ENCODE results near the gene NEK6. TPM values are rescaled to one million over a fixed set of nuclear protein-coding genes. Genes with fewer than 3 reads are reported as not detected.

NEK6 gene
- polyA plus RNA-seq, 3 donors: 15.8 to 24.6 (median 18.3) TPM

DNA sequence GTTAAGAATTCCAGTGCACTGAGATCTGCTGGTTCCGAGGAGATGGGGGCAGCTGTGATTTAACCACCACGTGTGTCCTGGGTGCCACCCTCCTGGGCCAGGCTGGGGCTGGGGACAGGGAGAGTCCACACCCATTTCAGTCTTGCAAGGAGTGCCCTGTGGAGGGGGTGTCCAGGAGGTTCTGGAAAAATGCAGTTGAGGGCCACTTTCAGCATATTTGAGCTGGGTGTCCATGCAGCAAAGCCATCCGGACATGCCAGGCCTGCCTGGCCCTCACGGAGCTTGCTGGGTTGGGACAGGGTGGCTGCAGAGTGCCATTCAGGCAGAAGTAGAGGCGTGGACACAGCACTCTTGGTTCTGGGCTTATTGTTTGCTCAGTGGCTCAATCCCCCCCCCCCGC, 68.1 kb downstream of the NEK6 start:
- 91 to 95% (median 94%) methylated on average over 5 to 6 of the region's 6 CpGs for WGBS, 3 donors
- H3K27ac ChIP-seq (ENCODE audit: low read depth, low read length): no peak overlapping the region

DNA sequence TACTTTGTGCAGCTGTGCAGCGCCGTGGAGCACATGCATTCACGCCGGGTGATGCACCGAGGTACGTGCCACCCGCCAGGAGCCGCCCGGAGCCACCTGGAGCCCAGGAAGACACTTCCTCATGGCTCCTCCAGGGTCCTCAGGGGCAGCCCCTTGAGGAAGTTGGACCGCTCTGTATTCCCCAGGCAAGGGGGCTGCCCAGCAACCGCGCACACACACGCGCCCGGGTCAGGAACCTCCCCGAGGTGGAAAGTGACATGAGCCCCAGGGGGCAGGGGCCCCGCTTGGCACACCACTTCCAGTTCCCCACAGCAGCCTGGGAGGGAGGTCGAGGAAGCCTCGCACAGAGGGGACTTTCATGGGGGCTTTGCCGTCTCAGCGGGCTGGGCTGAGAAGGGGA, 68.6 kb downstream of the NEK6 start:
- no peak overlapping the region for H3K27ac ChIP-seq (ENCODE audit: low read depth, low read length)

DNA sequence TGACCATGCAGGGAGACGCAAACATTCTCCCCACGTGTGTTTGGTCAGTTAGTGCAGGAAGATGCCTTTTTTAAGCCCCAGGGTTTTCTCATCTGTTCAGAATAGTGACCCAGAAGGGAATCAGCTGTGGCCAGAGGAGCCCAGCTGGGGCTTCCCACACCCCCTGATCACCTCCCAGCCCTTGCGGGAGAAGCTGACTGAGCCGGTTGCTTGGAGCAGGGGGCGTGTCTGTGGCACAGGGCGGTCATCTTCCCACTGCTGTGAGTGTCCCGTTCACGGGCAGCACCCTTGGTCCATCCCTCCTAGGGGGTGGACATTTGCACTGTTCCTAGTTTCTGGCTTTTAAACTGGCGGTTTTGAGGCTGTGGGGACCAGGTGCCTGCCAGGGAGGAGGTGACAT, 69.7 kb downstream of the NEK6 start:
- no peak overlapping the region for H3K27ac ChIP-seq (ENCODE audit: low read depth, low read length)
- WGBS, 3 donors: 82 to 84% (median 83%) methylated on average over 9 of the region's 9 CpGs

More for the DNA sequence above, 68.6 kb downstream of the NEK6 start:
- WGBS, 3 donors: 88 to 95% (median 91%) methylated on average over 21 of the region's 21 CpGs

DNA sequence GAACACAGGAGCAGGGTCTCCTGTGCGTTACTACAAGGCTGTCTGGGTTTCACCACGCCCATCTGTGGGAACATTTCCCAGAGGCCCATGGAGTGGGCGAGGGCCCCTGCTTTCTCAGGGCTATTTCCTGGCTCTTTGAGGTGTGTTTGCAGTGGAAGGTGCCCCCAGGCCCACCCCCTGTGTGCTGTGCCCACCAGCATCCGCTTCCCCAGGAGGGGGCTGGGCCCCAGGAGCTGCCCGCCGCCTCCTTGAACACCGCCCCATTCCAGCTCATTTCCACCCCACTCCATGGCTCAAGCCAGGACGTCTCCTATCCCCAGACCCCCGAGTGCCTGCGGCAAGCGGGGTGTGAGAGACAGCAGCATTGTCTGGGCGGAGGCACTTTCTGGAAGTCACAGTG, 70.5 kb downstream of the NEK6 start:
- 94 to 96% (median 95%) methylated on average over 12 of the region's 12 CpGs for WGBS, 3 donors
- no peak overlapping the region for H3K27ac ChIP-seq (ENCODE audit: low read depth, low read length)

DNA sequence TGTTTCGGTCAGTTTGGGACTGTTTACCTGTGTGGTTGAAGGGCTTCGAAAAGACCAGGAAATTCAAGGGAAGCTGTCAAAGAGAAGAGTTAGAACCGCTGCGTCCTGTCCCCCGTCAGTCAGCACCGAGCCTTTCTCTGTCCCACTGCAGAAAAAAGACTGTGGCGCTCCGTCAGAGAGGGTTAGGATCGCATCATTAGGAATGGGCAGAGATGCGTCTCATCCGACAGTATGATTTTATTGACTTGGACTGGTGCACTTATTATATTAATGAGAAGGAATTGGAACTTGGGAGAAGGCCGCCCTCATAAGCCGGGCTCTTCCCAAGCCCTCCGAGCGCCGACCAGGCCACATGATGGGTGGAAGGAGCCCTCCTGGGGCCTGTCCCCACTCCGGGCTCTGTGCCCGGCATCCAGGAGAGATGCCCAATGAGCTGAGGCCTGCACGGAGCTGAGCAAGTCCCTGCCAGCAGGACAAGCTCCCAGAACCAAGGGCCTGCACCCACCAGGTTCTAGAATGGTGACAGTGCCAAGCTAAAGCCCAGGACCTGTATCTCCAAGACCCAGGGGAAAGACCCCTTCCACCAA, 71.5 kb downstream of the NEK6 start:
- H3K27ac ChIP-seq (ENCODE audit: low read depth, low read length): no peak overlapping the region
- 86 to 91% (median 87%) methylated on average over 19 of the region's 19 CpGs for WGBS, 3 donors

DNA sequence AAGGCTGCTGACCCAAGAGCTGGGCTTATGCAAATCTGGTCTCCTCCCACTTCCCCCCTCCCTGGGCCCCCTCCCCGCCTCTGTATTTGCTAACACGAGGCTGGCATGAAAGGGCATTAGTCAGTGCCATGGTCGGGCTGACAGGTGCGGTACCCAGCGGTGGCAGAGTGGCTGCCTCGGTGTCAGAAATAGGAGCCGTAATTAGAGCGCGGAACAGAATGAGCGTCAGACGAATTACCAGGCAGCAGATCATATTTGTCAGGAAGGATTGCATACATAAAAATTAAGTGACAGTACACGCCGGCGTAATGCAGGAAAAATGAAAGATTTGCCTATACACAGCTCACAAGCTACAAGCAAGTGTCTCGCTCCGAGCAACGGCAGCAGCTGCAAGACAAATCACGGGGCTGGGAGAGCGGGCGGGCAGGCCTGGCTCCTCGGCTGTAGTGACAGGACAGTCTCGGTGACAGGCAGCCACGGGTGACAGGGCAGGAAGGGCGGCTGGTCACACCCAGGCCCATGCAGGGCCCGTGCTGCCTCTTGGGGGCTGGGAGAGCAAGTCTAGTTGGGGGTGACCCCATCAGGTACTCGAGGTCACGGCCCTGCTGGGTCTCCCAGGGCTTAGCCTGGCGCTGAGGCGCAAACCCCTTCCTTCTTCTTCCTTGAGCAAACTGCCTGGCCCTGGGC, 72.4 kb downstream of the NEK6 start:
- no peak overlapping the region for H3K27ac ChIP-seq (ENCODE audit: low read depth, low read length)
- WGBS, 3 donors: 86 to 92% (median 87%) methylated on average over 27 to 29 of the region's 29 CpGs

DNA sequence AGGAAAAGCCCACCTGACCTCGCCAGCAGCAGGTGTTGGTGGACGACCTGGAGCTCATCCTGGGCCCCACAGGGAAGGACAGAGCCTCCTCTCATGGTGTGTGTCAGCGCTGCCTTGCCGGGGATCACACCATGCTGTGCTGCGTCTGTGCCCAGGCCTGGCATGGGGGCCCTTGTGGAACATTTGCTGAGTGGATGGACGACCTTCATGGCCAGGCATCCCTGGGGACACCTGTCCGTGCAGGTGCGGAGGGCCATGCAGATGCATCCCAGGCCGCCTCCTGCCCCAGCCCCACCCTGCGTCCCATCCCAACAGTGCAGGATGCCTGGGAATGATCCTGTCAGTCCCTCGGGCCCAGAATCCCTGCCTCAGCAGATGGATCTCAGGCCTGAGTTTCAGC, 73.8 kb downstream of the NEK6 start:
- WGBS, 3 donors: 84 to 90% (median 89%) methylated on average over 11 of the region's 11 CpGs

DNA sequence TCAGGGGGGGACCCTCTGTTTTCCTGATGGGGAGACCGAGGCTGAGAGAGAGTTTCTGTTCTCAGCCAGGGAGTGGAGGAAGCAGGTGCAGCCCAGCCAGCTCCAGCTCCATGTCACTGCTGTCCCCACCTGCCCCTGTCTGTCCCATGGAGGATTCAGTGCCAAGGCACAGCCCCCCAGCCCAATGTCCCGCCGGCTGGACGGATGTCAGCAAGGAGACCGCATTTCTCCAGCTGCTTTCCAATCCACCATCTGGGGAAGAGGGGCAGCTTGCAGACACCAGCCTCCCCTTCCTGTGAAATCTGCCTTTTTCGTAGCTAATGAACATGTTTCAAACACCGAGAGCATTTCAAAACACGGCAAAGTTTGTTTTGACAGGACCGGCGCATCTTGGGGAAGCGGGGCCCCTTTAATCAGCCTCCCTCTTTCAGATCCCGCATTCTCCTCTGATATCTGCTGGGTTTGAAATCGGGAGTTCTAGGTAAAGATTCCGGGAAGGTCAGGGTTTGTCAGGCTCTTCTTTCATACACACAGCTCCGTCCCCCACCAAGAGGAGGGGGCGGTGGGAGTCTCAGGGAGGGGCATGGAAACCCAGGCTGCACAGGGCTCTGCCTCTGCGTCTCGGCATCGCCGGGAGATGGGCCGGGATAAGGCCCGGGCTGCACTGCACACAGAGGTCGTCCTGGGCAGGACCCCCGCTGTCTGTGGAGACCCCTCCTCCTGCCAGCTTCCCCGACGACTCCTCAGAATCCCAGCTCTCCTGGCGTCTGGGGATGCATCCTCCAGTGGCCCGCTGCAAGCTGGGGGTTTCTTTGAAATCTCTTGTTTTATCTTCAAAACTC, 74.8 kb downstream of the NEK6 start:
- H3K27ac ChIP-seq (ENCODE audit: low read depth, low read length): no peak overlapping the region
- WGBS, 3 donors: 82 to 85% (median 82%) methylated on average over 24 to 28 of the region's 28 CpGs

More for the DNA sequence above, 73.8 kb downstream of the NEK6 start:
- no peak overlapping the region for H3K27ac ChIP-seq (ENCODE audit: low read depth, low read length)

DNA sequence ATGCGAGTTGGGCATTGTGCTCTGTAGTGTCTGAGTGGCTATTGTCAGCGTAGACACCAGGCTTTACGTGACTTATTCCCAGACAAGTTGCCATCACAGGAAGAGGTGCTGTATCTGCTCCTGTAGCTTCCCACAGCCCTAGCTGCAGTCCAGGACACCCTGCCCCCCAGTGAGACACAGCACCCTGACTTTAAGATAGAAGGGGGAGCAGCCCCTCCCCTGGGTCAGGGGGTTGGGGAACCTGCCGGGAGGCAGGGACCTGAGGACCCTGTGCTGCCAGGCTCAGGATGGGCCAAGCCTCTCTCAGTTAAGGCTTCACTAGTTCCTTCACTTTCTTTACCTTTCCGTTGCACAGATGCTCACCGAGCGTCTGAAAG, 75.4 kb downstream of the NEK6 start:
- 94 to 95% (median 94%) methylated on average over 7 of the region's 7 CpGs for WGBS, 3 donors
- no peak overlapping the region for H3K27ac ChIP-seq (ENCODE audit: low read depth, low read length)

DNA sequence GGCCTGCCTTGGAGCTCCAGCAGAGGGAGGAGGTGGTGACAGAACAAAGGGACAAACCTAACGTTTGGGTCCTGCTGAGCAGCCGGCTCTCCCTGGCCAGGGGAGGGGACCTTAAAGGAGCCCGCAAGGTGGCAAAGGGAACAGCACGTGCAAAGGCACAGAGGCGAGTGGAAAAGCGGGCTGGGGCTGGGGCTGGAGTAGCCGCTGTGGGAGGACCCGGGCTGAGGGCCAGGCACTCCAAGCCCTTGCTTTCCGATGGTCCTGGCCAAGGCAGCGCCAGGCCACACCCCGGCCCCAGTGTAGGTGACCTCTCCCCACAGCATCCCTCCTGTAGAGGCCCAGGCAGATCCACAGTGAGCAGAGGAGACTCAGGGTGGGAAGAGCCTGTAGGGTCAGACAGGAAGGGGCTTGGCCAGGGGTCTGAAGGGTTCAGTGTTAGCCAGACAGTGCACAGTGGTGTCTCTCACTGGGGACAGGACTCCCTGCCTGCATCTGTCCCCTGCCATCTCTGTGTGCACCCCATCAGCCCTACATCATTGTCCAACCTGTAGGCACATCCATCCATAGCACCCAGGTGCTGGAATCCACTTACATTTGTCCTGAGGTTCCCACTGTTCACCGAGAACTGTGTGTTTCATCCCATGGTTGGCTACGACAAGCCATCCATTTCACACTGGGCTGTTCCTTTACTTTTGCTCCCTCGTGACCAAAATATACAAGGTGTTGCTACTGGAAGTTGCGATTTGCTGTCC, 77.0 kb downstream of the NEK6 start:
- H3K27ac ChIP-seq (ENCODE audit: low read depth, low read length): no peak overlapping the region
- 85 to 92% (median 90%) methylated on average over 15 of the region's 15 CpGs for WGBS, 3 donors

DNA sequence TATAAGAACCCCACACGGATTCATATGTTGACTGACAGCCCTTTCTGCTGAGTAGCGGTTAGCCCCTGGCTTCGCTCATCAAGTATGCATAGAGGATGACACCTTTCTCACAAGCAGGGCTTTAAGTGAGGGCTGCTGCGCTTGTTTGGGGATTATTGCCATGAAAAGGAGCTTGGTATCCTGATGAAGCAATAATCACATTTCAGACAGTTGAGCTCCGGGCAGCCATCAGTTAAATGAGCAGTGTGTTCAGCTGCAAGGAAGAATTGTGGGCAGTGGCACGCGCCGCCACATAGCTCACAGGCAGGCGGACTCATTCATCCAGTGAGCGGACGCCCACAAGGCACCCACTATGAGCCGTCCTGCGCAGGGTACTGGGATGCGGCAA, 77.6 kb downstream of the NEK6 start:
- H3K27ac ChIP-seq (ENCODE audit: low read depth, low read length): no peak overlapping the region
- 86 to 89% (median 88%) methylated on average over 14 of the region's 14 CpGs for WGBS, 3 donors

DNA sequence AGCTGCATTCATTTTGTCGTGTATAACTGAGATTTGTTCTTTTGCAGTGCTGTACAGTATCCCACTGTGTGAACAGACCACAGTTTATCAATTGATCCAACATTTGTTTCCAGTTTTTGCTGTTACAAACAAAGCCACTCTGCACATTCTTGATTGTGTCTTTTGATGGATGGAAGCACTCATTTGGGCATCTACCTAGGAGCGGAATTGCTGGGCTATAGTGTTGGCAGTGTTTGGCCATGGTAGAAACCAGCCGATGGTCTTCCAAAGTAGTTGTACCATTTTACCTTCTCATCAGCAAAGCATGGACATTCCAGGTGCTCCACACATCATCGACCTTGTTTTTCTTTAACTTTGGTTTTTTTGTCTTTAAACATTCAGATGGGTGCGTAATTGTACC, 79.8 kb downstream of the NEK6 start:
- 95 to 99% (median 97%) methylated on average over 5 of the region's 5 CpGs for WGBS, 3 donors
- H3K27ac ChIP-seq (ENCODE audit: low read depth, low read length): no peak overlapping the region

DNA sequence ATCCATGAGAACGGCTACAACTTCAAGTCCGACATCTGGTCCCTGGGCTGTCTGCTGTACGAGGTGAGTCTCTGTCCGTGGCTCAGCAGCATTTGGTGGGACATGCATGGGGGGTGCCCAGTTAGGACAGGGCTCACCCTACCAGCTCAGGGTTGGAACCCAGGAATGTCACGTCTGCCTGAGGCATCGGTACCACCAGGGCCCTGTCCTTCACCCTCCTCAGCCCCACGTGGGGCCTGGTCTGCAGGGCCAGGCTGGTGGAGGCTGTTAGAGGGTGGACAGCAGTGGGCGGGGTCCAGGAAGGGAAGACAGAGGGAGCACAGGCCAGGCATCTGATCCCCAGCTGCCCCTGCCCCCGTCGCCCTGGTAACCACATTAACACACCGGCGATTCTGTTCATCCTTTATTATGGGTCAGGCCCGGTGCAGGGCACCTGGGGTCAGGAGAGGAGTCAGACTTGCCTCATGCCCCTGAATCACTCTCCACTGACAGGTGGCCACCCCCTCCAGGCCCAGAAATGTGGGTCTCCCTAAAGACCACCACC, 81.9 kb downstream of the NEK6 start:
- 82% methylated on average over 13 of the region's 13 CpGs for WGBS, 3 donors
- no peak overlapping the region for H3K27ac ChIP-seq (ENCODE audit: low read depth, low read length)

DNA sequence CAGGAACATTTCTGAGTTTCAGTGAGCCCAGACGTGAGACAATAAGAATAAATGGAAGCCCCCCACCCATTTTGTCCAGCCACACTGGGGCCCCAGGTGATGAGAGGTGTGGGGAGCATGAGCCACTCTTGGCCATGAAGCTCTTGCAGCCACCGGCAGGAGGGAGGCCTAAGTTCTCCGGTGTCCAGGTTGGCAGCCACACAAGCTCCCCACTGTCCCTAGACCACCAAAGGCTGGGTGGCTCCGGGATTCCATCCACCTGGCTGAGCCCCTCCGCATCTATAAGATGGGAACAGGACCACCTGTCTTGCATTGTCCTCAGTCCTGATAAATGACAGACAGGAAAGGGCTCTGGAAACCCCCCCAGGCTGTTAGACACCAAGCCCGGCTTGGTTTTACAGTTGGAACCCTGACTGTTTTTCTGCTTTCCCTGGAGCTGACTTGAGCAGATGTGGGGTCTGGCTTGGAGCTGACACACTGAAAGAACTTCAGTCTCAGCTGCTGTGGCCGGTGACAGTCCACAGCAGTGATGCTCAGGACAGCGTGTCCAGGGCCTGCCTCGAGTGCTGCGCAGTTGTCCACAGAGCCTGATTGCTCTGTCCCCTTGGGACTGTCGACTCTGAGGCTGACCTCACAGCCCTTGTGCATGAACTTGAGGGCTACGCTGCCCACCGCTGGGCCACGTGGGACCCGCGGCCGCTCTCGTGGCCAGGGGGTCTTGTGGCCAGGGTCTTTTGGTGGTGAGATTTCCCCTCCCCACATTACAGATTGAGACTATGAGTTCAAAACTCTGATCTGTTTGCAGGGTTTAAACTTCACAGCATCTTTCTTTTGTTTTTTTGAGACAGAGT, 82.7 kb downstream of the NEK6 start:
- no peak overlapping the region for H3K27ac ChIP-seq (ENCODE audit: low read depth, low read length)
- 85 to 88% (median 87%) methylated on average over 18 of the region's 18 CpGs for WGBS, 3 donors

DNA sequence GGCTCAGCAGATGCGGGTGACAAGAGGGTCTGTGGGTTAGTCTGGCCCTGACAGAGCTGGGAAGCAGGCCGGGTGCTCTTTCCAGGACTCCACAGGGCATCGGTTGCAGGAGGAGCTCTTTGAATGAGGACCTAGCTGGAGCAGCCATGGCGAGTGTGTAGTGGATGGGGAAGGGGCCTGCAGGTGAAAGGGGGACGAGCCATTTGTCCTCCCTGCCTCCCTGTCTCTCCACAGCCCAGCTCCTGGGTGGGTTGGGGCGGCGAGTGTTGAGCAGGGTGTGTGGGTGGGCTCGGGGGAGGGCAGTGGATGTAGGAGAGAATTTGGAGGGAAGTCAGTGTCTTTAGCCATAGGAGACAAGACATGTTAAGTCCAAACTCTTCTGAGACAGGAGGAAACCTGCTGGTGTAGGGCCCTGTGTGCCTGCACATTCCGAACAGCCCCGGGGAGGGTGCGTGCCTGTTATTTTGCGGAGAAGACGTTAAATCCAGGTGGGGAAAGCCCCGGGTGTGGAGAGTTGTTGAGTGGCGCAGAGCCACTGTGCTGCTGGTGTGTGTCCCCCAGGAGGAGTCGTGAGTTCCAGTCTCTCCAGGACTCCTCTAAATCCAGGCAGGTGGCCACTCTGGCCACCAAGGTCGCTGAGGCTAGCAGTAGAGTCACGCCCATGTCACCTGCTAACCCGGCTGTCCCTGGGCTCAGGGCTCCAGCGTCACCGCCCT, 83.9 kb downstream of the NEK6 start:
- WGBS, 3 donors: 83 to 89% (median 87%) methylated on average over 21 of the region's 21 CpGs
- H3K27ac ChIP-seq (ENCODE audit: low read depth, low read length): no peak overlapping the region

DNA sequence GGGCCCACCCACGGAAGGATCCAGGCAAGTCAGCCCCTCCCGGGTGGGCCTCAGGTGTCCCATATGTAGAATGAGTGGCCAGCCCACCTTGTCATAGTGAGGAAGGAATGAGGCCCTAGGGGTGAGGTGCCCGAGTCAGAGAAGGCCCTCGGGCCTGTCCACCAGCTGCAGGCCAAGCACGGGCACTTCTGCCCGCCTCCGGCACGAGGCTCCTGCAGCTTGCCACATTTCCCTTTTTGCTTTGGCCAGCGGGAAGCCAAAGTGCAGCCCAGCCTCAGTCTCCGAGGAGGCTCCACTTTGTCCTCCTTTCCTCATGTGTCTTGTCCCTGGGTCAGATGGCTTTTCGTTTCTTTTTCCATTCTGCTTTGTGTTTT, 84.6 kb downstream of the NEK6 start:
- WGBS, 3 donors: 60 to 92% (median 70%) methylated on average over 11 of the region's 11 CpGs
- no peak overlapping the region for H3K27ac ChIP-seq (ENCODE audit: low read depth, low read length)

DNA sequence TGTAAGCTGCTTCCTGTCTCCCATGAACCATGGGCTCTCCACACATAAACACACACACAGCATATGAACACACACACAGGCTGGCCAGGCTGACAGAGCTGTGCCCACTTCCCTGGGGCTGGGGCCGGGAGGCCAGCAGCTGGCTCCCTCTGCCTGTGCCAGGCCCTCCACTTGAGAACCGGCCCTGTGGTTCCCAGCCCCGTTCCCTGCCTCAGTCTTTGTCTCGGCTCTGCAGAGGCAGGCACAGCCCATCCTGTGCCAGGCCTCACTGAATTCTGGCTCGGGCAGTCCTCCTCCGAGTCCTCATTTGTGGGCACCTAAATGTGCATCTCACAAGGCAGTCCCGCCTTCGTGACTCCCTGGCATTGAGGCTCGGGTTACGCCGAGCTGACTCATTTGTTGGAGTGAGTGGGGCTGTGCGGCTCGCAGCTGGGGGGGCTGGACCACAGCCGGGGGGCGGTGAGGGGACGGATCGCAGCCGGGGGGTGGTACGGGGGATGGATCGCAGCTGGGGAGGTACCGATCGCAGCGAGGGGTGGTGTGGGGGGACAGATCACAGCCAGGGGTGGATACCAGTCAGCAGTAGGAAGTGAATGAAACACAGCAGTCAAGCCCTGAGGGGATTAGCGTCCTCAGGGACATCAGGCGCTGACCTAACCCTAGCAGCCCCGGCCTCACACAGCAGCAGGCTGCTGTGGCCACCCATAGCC, 85.2 kb downstream of the NEK6 start:
- no peak overlapping the region for H3K27ac ChIP-seq (ENCODE audit: low read depth, low read length)
- WGBS, 3 donors: 42 to 68% (median 56%) methylated on average over 26 of the region's 26 CpGs
